GM12878 (cell line): ENCODE data around the gene OR4E1.

Source experiments
- CTCF ChIP-seq, 3 experiments: IDR thresholded peaks in 2 of 3; conservative IDR thresholded peaks in 1 of 3; 2 replicates each; pipeline ENCODE4 v1.5.1; 2011; ENCODE audit warnings: low read depth in 3 of 3, low read length in 3 of 3, mild to moderate bottlenecking in 3 of 3, control low read depth in 2 of 3, moderate library complexity in 2 of 3, inconsistent platforms in 1 of 3, mixed read lengths in 1 of 3; ENCODE audit not compliant: control insufficient read depth in 2 of 3, insufficient read depth in 1 of 3; ENCODE audit errors: extremely low read depth in 1 of 3
- MAX ChIP-seq: IDR thresholded peaks from 2 replicates; pipeline ENCODE4 v1.6.1; 2012; ENCODE audit warnings: low read depth, low read length, improper control_type of control experiment
- PRDM15 ChIP-seq: fragments of 450-650 bp; formaldehyde crosslinking; IDR thresholded peaks from 2 replicates; pipeline ENCODE4 v1.4.0; 2020; ENCODE audit warnings: mild to moderate bottlenecking, moderate library complexity
- REST ChIP-seq: IDR thresholded peaks from 2 replicates; pipeline ENCODE4 v1.6.1; 2012; ENCODE audit warnings: mild to moderate bottlenecking, low read depth, low read length
- SREBF2 ChIP-seq: IDR thresholded peaks from 2 replicates; pipeline ENCODE4 v1.6.1; 2012; ENCODE audit warnings: mild to moderate bottlenecking, low read length
- ZBED1 ChIP-seq: IDR thresholded peaks from 2 replicates; pipeline ENCODE4 v1.6.1; 2016; ENCODE audit warnings: borderline replicate concordance
- ZNF24 ChIP-seq: fragments of 450-650 bp; IDR thresholded peaks from 2 replicates; pipeline ENCODE4 v1.6.1; 2017; ENCODE audit warnings: antibody characterized with exemption, mild to moderate bottlenecking
- ZZZ3 ChIP-seq: IDR thresholded peaks from 2 replicates; pipeline ENCODE4 v1.6.1; 2011; ENCODE audit warnings: low read depth; ENCODE audit not compliant: control insufficient read depth, insufficient read length

GRCh38 chr14:21631084-21631483 is 42.5 kb downstream of the OR4E1 start:
- TF ChIP-seq SREBF2 (no peak), ZBED1 (no peak), PRDM15 (CRISPR knock-in tag) (no peak), ZZZ3 (no peak), CTCF (IDR thresholded peaks at IDR 0.05 in 2 of 3, conservative IDR thresholded peaks at IDR 0.05 in 1 of 3; ENCODE audit: control insufficient read depth in 2 of 3, extremely low read depth in 1 of 3, insufficient read depth in 1 of 3, low read depth in 3 of 3, low read length in 3 of 3) (no peak), REST (no peak), MAX (no peak), ZNF24 (no peak)
